GM13977 (cell line): ENCODE data around the gene UBB.

Experiments
- DNase-seq: peaks from one replicate; pipeline ENCODE4 v3.0.0; 2012; ENCODE audit warnings: low spot score
- CTCF ChIP-seq: IDR thresholded peaks from 2 replicates; pipeline ENCODE4 v1.5.1; 2012; ENCODE audit warnings: mild to moderate bottlenecking, control low read depth; ENCODE audit not compliant: insufficient read depth; ENCODE audit errors: extremely low read depth, missing control alignments
- in situ Hi-C: fragments of 300-500 bp; cut with MboI; formaldehyde crosslinking; loops from one replicate; pipeline ENCODE4 v1.12.0; 2022; ENCODE audit warnings: low sequenced_read_pairs, low pct_unique_long_range_greater_than_20kb, mixed read lengths, inconsistent platforms; ENCODE audit not compliant: unreplicated experiment

UBB gene

GRCh38 chr17:16352667-16353316 lies 28.1 kb upstream of the UBB start:
- no peak for TF ChIP-seq CTCF
- peak; percentile 46 for DNase-seq
- in situ Hi-C loops = no loop called here

- peak; percentile 55 for TF ChIP-seq CTCF
- in situ Hi-C loops = no loop called here
- peak; percentile 88 for DNase-seq
These were observed 27.3 kb upstream of the UBB start, which contains the start of gene CENPV for GRCh38 chr17:16353317-16354174. Gene CENPV, minus strand, starts transcription at chr17:16353469. Its CDS starts 33 bp downstream, at chr17:16353436.

- no peak for DNase-seq
- in situ Hi-C loops = no loop called here
- no peak for TF ChIP-seq CTCF
These were observed 26.3 kb upstream of the UBB start for GRCh38 chr17:16354585-16354984.

- DNase-seq = no peak
- in situ Hi-C loops = no loop called here
- no peak for TF ChIP-seq CTCF
These were observed 22.5 kb upstream of the UBB start for GRCh38 chr17:16358394-16358793.

GRCh38 chr17:16361874-16362273 lies 19.0 kb upstream of the UBB start:
- in situ Hi-C loops = no loop called here
- peak; percentile 29 for DNase-seq
- TF ChIP-seq CTCF = no peak

GRCh38 chr17:16363749-16364536 lies 16.9 kb upstream of the UBB start:
- peak; percentile 92 for TF ChIP-seq CTCF
- peak; percentile 74 for DNase-seq
- in situ Hi-C loops = no loop called here
